GM21390 (cell line): ENCODE measurements around the gene ZNF682.
"Not testable (repeated sequence)": the region's sequence is repeated elsewhere in the genome, so short reads cannot be mapped to it uniquely, and the experiment has no call there.

Experiments used
- ATAC-seq: cut with Tn5 transposase; IDR thresholded peaks from one replicate; pipeline ENCODE4 v1.9.1; 2021; ENCODE audit not compliant: unreplicated experiment

The ZNF682 gene

GRCh38 chr19:20039203-20039723, at the start of gene ZNF682:
TSS of gene ZNF682 (minus strand) at chr19:20039505. CDS start at chr19:20039345, 160 bp downstream.
- peak; percentile 99 for ATAC-seq

- not testable (repeated sequence) for ATAC-seq
Measured at GRCh38 chr19:20082876-20083275, 43.6 kb upstream of the ZNF682 start.

GRCh38 chr19:20082232-20082833, 43.0 kb upstream of the ZNF682 start:
- ATAC-seq = not testable (repeated sequence)

- no peak for ATAC-seq
Measured at GRCh38 chr19:20080656-20081055, 41.4 kb upstream of the ZNF682 start.

- no peak for ATAC-seq
Measured at GRCh38 chr19:20079476-20079875, 40.2 kb upstream of the ZNF682 start.

- ATAC-seq = no peak
Measured at GRCh38 chr19:20078581-20079031, 39.3 kb upstream of the ZNF682 start.

- ATAC-seq = peak; percentile 89
Measured at GRCh38 chr19:20077791-20078463, 38.6 kb upstream of the ZNF682 start, which contains the start of gene ZNF90. TSS of gene ZNF90 (plus strand) at chr19:20078000. CDS start at chr19:20078133, 133 bp downstream.

GRCh38 chr19:20072936-20073335, 33.6 kb upstream of the ZNF682 start:
- no peak for ATAC-seq

- ATAC-seq = no peak
Measured at GRCh38 chr19:20070691-20071090, 31.4 kb upstream of the ZNF682 start.

GRCh38 chr19:20068559-20068958, 29.3 kb upstream of the ZNF682 start:
- not testable (repeated sequence) for ATAC-seq

GRCh38 chr19:20067943-20068342, 28.6 kb upstream of the ZNF682 start:
- ATAC-seq = no peak

- no peak for ATAC-seq
Measured at GRCh38 chr19:20066861-20067260, 27.6 kb upstream of the ZNF682 start.

- no peak for ATAC-seq
Measured at GRCh38 chr19:20060282-20060681, 21.0 kb upstream of the ZNF682 start.

- ATAC-seq = not testable (repeated sequence)
Measured at GRCh38 chr19:20058738-20059137, 19.4 kb upstream of the ZNF682 start.

- peak; percentile 95 for ATAC-seq
Measured at GRCh38 chr19:20051841-20052768, 12.8 kb upstream of the ZNF682 start.

- ATAC-seq = not testable (repeated sequence)
Measured at GRCh38 chr19:20045742-20046141, 6.4 kb upstream of the ZNF682 start.

GRCh38 chr19:20044663-20045062, 5.4 kb upstream of the ZNF682 start:
- no peak for ATAC-seq

GRCh38 chr19:20038358-20039202, 725 bp downstream of the ZNF682 start:
- ATAC-seq = no peak

GRCh38 chr19:20035935-20036334, 3.4 kb downstream of the ZNF682 start:
- ATAC-seq = no peak

GRCh38 chr19:20028611-20029010, 10.7 kb downstream of the ZNF682 start:
- no peak for ATAC-seq
